Liver (tissue), 9 donors: ENCODE measurements around the gene RCL1. TPM values are rescaled to one million over a fixed set of nuclear protein-coding genes. Genes with fewer than 3 reads are reported as not detected.

Source experiments
- DNase-seq: peaks from one replicate; pipeline ENCODE4 v3.0.0-alpha.2; 2017; ENCODE audit warnings: low spot score
- H3K27ac ChIP-seq, 2 donors: one replicate each; pipeline ENCODE4 v1.7.0; 2013; ENCODE audit warnings: inconsistent platforms in 2 of 2, low read length in 2 of 2, control low read depth in 1 of 2, low read depth in 1 of 2, mild to moderate bottlenecking in 1 of 2
- H3K27me3 ChIP-seq, 4 donors: one replicate each; pipeline versions ENCODE4 v1.6.1 to v1.7.0; 2013; ENCODE audit warnings: low read length in 3 of 4, inconsistent platforms in 1 of 4, mild to moderate bottlenecking in 1 of 4, moderate library complexity in 1 of 4; ENCODE audit not compliant: control insufficient read depth in 4 of 4, insufficient read depth in 4 of 4
- H3K36me3 ChIP-seq, 4 donors: one replicate each; pipeline versions ENCODE4 v1.6.1 to v1.7.0; 2013; ENCODE audit warnings: low read length in 3 of 4, mild to moderate bottlenecking in 3 of 4, low read depth in 1 of 4, moderate library complexity in 1 of 4; ENCODE audit not compliant: control insufficient read depth in 4 of 4, insufficient read depth in 3 of 4
- H3K4me1 ChIP-seq, 4 donors: one replicate each; pipeline versions ENCODE4 v1.6.1 to v1.7.0; 2013; ENCODE audit warnings: low read length in 3 of 4, mild to moderate bottlenecking in 3 of 4, moderate library complexity in 1 of 4; ENCODE audit not compliant: control insufficient read depth in 4 of 4, insufficient read depth in 4 of 4
- H3K4me3 ChIP-seq, 3 donors: one replicate each; pipeline versions ENCODE4 v1.6.1 to v1.7.0; 2013; ENCODE audit warnings: low read length in 3 of 3, control low read depth in 1 of 3, low read depth in 1 of 3, mild to moderate bottlenecking in 1 of 3
- H3K9ac ChIP-seq, 2 donors: one replicate each; pipeline ENCODE4 v1.7.0; 2013; ENCODE audit warnings: low read length in 2 of 2, mild to moderate bottlenecking in 2 of 2, moderate library complexity in 2 of 2, control low read depth in 1 of 2, low read depth in 1 of 2
- H3K9me3 ChIP-seq, 4 donors: one replicate each; pipeline versions ENCODE4 v1.6.1 to v1.7.0; 2013; ENCODE audit warnings: low read length in 3 of 4; ENCODE audit not compliant: control insufficient read depth in 4 of 4
- ATF3 ChIP-seq: IDR thresholded peaks from 2 replicates; pipeline ENCODE4 v1.6.1; 2016; ENCODE audit warnings: antibody characterized with exemption
- CTCF ChIP-seq: fragments of 150-350 bp; IDR thresholded peaks from 2 replicates; pipeline ENCODE4 v1.5.1; 2017; ENCODE audit warnings: improper control_type of control experiment, low read depth, low read length; ENCODE audit not compliant: missing input control
- EGR1 ChIP-seq, 2 donors: IDR thresholded peaks; 2 replicates each; pipeline ENCODE4 v1.6.1; 2016 to 2018; ENCODE audit warnings: antibody characterized with exemption in 2 of 2, low read depth in 2 of 2
- FOXA1 ChIP-seq: IDR thresholded peaks from 2 replicates; pipeline ENCODE4 v1.6.1; 2016; ENCODE audit warnings: antibody characterized with exemption
- FOXA2 ChIP-seq: IDR thresholded peaks from 2 replicates; pipeline ENCODE4 v1.6.1; 2016; ENCODE audit warnings: antibody characterized with exemption
- HNF4A ChIP-seq, 2 donors: conservative IDR thresholded peaks; 2 replicates each; pipeline ENCODE4 v1.6.1; 2016; ENCODE audit warnings: antibody characterized with exemption in 2 of 2, mild to moderate bottlenecking in 2 of 2
- HNF4G ChIP-seq: IDR thresholded peaks from 2 replicates; pipeline ENCODE4 v1.6.1; 2016; ENCODE audit warnings: antibody characterized with exemption
- JUND ChIP-seq, 2 donors: IDR thresholded peaks; 2 replicates each; pipeline ENCODE4 v1.6.1; 2016; ENCODE audit warnings: antibody characterized with exemption in 2 of 2
- MAX ChIP-seq: IDR thresholded peaks from 2 replicates; pipeline ENCODE4 v1.6.1; 2016; ENCODE audit warnings: antibody characterized with exemption
- NR2F2 ChIP-seq: IDR thresholded peaks from 2 replicates; pipeline ENCODE4 v1.6.1; 2016; ENCODE audit warnings: antibody characterized with exemption
- RAD21 ChIP-seq, 2 donors: IDR thresholded peaks; 2 replicates each; pipeline ENCODE4 v1.6.1; 2016; ENCODE audit warnings: antibody characterized with exemption in 2 of 2, mild to moderate bottlenecking in 2 of 2
- RXRA ChIP-seq, 2 donors: IDR thresholded peaks; 2 replicates each; pipeline ENCODE4 v1.6.1; 2017 to 2018; ENCODE audit warnings: antibody characterized with exemption in 2 of 2, mild to moderate bottlenecking in 1 of 2
- TAF1 ChIP-seq: conservative IDR thresholded peaks from 2 replicates; pipeline ENCODE4 v1.6.1; 2016; ENCODE audit warnings: antibody characterized with exemption, mild to moderate bottlenecking
- YY1 ChIP-seq: IDR thresholded peaks from 2 replicates; pipeline ENCODE4 v1.6.1; 2016; ENCODE audit warnings: antibody characterized with exemption, mild to moderate bottlenecking
- ZBTB33 ChIP-seq: IDR thresholded peaks from 2 replicates; pipeline ENCODE4 v1.6.1; 2016; ENCODE audit warnings: antibody characterized with exemption
- whole genome bisulfite sequencing: extraction: QIAGEN DNeasy Blood & Tissue Kit; methylation state at CpG from one replicate; pipeline ENCODE4 v1.1.7; 2013; 5-methylcytosine and 5-hydroxymethylcytosine counted together
- polyA plus RNA-seq, 2 donors: library from polyadenylated mRNA; stranded (reverse) in 1 of 2; unstranded in 1 of 2; fragments of 200-250 nt in 1 of 2; fragments of >200 nt in 1 of 2; fragmentation: Nextera tagmentation in 1 of 2; extraction: Ambion mirVana in 1 of 2; gene quantifications; one replicate each; pipeline versions ENCODE4 v1.2.1 to v1.2.3, GENCODE V29; 2013 to 2015
- total RNA-seq, 2 donors: library from RNA; depleted of rRNA; stranded (reverse); fragments of >200 nt; gene quantifications; one replicate each; pipeline ENCODE4 v1.2.3, GENCODE V29; 2014
- donor health status: healthy.
- donor health status: healthy.
- donor health status: healthy.
- donor health status: healthy.
- donor health status: healthy.

Gene RCL1
- total and polyA plus RNA-seq, 4 donors = 52.2 to 121 (median 86.8) TPM

GRCh38 chr9:4746278-4747030, 46.3 kb upstream of the RCL1 start:
- TF ChIP-seq RXRA (IDR thresholded peaks at IDR 0.05) = no peak
- no peak for TF ChIP-seq FOXA2
- no peak for TF ChIP-seq TAF1
- TF ChIP-seq CTCF = no peak
- no peak for TF ChIP-seq ZBTB33
- TF ChIP-seq MAX = no peak
- no peak for TF ChIP-seq HNF4G
- TF ChIP-seq FOXA1 = no peak
- no peak for TF ChIP-seq HNF4A (conservative IDR thresholded peaks at IDR 0.05)
- TF ChIP-seq JUND (IDR thresholded peaks at IDR 0.05) = no peak
- TF ChIP-seq NR2F2 = no peak
- no peak for TF ChIP-seq ATF3
- no peak for TF ChIP-seq YY1
- TF ChIP-seq RAD21 (IDR thresholded peaks at IDR 0.05) = no peak
- 90% methylated on average over 2 of the region's 2 CpGs for WGBS

GRCh38 chr9:4748612-4749011, 44.1 kb upstream of the RCL1 start:
- no peaks in the 10 kb centered on the region for H3K27me3 ChIP-seq
- DNase-seq = no peak
- H3K4me1 ChIP-seq = no peaks in the 10 kb centered on the region
- no peak overlapping the region for H3K9ac ChIP-seq
- no peak overlapping the region for H3K27ac ChIP-seq
- TF ChIP-seq EGR1 (IDR thresholded peaks at IDR 0.05; ENCODE audit: low read depth in 2 of 2) (no peak), JUND (IDR thresholded peaks at IDR 0.05) (no peak), ATF3 (no peak)
- no peak overlapping the region for H3K4me3 ChIP-seq
- no peaks in the 10 kb centered on the region for H3K9me3 ChIP-seq
- no peaks in the 10 kb centered on the region for H3K36me3 ChIP-seq
- WGBS = 93% methylated on average over 5 of the region's 5 CpGs

More at GRCh38 chr9:4746278-4747030, 46.3 kb upstream of the RCL1 start:
- no peaks in the 10 kb centered on the region for H3K27me3 ChIP-seq
- no peaks in the 10 kb centered on the region for H3K9me3 ChIP-seq
- H3K27ac ChIP-seq = no peak overlapping the region
- no peaks in the 10 kb centered on the region for H3K36me3 ChIP-seq
- DNase-seq = no peak
- no peak overlapping the region for H3K4me3 ChIP-seq
- H3K9ac ChIP-seq = no peak overlapping the region
- H3K4me1 ChIP-seq = peaks cover 0 to 2% (median 0%) of the 10 kb centered on the region in 4 donors
